Measurements from ENCODE around the gene PNPO.
"Not testable (repeated sequence)": the region's sequence is repeated elsewhere in the genome, so short reads cannot be mapped to it uniquely, and the experiment has no call there.

PNPO gene

DNA sequence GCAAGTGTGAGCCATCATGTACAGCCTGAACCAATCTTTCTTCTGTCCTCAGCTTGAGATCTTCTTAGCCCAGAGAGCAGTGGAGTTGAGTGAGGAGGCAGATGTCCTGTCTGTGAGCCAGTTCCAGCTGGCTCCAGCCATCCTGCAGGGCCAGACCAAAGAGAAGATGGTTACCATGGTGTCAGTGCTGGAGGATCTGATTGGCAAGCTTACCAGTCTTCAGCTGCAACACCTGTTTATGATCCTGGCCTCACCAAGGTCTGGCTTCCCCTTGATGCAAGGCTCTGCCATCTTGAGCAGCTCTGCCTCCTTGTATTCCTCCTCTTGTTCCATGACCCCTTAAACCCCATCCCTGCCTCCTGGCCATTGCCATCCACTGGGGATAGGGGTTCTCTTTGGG is 39.2 kb downstream of the PNPO start:
- no peak for DNase-seq

DNA sequence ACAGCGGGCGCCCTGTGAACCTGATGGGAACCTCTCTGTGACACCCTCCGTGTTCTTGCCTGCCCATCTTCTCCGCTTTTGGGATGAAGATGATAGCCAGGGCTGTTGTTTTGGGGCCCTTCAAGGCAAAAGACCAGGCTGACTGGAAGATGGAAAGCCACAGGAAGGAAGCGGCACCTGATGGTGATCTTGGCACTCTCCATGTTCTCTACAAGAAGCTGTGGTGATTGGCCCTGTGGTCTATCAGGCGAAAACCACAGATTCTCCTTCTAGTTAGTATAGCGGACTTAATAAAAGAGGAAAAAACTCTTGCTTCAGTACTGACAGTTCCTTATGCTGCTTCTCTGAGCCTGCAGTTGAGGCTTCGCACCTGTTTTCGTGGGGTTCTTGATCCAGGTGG is 40.1 kb downstream of the PNPO start:
- no peak for DNase-seq

DNA sequence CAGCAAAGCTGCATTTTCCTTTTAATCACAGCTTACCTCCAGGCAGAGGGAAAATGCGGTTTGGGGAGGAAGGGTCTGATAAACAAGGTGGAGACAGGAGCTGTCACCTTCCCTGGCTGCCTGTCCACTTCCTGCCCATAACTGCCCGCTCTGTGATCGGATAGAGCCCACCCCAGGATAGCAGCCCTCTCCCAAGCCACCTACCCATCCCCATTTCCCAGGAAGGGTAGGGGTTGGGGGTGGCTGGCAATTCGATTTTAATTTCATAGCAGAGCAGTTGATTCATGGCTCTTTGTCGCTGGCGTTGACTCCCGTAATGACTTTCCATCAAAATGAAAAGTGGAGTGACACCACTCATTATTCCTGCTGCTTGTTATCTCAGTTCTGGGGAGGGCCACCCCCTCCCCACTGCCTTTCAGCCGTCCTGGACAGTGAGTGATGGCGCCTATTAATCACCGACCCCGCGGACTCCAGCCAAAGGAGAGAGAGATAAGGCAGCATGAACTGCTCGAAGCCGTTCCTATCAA is 40.8 kb downstream of the PNPO start:
- no peak for DNase-seq

DNA sequence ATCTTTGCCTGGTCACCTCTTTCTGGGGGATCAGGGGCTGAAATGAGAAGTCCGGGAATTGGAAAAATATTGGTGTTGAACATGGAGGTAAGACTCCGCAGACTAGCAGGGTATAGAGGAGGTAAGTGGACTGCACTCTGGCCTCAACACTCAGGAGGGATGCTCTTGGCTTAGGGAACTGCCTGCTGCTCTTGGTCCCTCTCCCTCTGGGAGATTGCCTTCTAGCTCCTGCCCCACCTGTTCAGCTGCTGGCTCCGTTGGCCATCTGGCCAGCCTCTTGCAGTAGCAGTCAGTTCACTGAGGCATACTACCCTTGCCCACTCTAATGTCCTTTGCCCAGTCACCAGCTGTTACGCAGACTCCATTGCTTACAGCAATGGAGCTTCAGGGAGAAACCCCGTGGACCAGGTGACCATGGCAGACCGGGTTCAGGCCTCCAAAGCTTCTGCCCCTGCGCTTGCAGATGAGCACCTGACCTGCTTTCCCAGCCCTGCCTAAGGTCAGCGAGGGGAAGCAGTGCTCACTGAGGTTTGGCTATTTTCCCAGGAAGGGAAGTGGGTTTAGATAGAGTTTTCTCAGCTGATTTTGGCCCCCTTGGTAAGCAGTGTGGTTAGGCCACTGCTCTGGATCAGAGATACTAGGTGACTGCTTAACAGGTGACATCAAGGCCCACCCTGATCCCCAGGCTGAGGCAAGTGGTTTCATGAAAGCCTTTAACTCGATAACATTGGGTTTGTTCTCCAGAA is 41.4 kb downstream of the PNPO start:
- DNase-seq: no peak

DNA sequence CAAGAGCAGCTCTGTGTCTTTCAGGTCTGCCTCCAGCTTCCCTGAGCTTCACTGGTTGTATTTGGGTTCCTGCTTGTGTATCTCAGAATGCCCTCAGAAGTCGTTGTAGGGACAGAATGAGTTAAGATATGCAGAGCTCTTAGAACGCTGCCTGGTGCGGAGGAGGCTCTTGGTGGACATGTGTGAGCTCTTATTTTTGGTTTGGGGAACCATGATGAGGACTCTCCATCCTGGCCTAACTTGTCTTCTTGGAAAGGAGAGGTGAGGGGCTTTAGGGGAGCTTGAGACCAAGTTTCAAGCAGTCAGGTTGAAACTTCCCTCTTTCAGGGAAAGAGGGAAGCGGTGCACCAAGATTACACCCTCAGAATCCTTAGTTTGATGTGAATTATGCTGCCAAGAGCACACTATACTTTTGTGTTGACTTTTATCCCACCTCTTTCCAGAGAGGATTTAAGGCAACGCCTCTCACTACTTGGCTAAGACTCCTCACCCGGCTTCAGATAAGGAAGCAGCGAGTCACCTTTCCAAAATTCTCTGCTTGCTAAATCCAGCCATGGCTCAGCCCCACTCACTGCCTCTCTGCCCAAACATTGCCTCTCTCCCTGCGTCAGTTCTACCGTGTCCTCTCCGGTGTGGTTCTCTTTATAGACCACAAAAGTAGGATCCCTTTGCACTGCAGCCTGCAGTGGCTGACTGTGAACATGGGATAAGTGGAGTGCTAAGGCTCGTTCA is 42.3 kb downstream of the PNPO start:
- no peak for DNase-seq

DNA sequence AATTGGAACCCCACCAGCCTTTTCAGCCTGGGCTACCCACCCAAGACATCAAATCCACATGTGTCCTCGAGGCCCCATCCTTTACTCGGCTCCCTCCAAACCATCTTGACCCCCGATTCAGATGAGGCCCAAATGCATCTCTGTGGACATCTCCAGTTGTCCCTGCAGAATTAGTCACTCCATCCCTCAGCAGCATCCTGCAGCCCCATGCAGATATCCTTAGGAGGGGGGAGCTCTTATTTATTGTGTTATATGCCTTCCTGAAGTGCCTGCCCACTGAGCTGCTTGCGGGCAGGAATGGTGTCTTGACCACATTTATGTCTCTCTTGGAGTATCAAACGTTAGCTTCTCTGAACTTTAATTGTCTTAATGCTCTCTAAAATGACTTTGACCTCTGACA is 45.1 kb downstream of the PNPO start:
- DNase-seq: no peak

DNA sequence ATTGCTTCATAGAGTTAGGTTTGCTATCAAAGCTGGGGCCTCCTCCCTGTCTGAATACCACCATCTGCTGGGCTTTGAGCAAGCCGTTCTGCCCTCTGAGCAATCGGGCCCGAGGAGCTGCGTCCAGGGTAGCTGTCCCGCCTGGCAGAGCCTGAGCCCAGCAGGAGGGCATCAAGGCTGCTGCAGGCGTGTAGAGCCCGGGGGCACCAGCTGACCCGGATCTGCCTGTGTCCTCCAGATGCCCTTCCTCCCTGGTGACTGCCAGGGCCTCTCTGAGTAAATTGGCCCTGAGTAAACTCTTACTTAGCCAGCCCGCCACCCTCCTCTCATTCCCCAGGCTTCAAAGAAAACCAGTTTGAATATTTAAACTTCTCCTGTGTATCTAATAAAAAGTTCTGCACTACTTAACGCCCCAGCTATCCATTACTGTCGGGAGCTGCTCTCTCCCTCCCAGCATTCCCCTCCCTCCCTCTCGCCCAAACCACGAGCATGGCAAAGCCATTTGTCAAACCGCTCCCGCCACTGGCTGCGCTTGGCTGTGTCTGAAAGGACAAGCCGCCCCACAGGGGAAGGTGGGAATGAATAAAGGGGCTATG is 46.0 kb downstream of the PNPO start:
- DNase-seq: no peak

DNA sequence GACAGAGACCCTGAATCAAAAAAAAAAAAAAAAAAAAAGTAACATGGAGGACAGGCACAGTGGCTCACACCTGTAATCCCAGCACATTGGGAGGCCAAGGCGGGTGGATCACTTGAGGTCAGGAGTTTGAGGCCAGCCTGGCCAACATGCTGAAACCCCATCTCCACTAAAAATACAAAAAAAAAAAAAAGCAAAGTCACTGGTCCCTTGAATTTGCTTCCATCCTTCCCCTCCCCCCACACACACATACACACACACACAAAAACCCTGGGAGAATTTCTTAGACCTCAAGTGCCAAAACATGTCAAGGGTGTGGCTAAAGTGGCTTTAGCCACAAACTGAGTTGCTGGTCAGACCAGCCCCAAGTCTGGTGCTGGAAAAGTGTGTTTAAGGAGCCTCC is 47.1 kb downstream of the PNPO start:
- not testable (repeated sequence) for DNase-seq

DNA sequence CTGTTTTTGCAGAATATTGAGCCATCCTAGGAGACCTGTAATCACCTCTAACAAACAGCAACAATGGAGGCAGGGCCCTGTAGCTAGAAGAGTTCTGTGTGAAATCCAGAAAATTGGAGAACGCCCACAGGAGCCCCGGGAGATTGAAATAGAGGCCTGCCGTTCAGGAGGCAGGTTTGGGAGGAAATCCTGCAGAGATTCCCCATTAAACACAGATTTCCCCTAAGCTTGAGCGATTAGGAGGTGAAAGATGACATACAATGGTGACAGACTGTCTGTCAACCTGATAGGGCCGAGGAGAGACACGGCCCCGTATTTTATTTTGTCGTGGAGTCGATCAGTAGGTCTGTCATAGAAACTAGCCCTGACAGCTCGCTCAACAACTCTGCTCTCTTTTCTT is 47.8 kb downstream of the PNPO start:
- DNase-seq: no peak

DNA sequence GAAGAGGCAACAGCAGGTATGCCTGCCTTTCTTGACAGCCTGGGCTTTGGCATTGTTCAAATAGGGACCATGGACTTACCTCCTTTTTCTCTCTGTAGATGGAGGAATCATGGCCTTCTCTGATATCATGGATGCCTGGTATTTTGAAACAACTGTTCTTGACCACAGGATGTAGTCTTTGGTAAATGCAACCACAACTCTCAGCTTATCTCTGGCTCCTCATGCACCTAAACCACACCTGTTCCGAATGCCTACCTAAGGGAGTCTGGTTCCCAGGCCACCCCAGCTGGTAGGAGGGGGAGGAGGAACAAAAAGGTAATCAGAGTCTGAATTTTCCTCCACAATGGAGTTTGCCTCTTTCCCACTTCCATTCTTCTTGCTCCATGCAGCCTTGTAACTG is 48.3 kb downstream of the PNPO start:
- no peak for DNase-seq

DNA sequence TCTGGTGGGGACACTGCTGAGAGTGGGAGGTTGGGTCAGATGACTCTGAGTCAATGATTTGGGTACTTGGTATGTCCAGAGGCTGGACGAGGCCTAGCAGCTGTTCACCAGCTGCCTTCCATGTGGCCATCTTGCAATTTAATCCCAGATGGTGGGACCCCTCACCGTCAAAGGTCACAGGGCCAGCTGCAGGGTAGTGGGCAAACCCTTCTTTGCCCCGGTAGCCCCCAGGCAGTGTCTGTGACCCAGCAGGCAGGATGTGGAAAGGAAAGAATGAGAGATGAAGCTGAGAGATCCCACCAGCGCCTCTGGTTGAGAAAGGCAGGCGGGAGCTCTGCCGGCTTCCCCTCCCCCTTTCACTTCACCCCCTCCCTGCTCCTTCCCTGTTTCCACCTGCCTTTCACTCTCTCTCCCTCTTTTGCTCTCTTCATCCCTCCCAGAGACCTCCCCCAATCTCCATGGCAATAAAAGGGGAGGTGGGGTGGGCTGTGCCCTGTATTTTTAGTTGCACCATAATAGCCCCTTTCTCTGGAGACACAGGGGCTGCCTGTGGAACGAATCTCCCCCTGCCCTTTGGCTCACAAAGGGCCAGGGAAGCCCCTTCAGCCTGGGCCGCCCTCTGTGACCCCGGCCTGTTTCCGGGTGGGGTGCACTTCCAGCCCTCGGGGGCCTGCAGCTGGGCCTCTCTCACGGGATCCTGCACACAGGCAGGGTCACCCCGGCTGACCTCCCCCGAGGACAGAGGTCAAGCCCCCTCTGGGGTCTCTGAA is 49.8 kb downstream of the PNPO start:
- no peak for DNase-seq

DNA sequence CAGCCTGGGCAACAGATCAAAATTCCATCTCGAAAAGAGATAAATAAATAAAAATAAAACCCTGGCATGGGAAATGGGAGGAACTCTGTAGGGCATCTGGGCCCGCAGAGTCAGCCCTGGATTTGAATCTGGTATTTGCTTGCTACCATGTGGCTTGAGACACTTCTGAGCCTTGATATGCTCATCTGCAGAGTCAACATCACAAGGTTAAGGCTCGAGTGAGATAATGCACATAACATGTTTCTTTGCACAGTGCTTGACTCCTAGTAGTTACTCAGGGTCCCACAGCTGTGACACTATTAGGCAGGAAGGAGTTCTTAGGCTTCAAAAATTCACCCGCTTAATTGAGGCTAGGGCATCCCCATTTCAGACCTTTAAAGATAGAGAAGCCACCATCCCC is 50.8 kb downstream of the PNPO start:
- no peak for DNase-seq

DNA sequence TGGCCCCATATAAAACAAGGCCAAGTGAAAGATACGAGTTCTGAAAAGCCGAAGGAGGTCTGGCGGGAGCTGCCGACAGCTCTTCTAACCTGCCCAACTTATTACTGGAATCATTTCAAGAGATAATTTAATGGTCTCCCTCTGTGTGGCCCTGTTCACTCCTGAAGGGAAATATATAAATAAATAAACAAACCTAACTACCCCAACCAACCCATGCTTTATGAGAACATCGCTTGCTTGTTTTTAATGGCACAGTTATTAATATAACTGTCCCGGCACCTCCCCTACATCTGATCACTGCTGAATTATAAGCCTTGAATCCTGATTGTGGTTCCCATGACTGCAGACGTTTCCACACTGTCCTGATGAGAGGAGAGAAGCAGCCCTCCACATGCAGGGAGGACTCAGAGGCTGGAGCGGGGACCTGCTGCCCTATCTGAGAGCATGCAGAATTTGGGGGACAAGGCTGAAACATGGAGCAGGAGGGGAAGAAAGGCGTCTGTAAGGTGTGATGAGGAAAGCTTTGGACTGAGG is 51.7 kb downstream of the PNPO start:
- DNase-seq: no peak

DNA sequence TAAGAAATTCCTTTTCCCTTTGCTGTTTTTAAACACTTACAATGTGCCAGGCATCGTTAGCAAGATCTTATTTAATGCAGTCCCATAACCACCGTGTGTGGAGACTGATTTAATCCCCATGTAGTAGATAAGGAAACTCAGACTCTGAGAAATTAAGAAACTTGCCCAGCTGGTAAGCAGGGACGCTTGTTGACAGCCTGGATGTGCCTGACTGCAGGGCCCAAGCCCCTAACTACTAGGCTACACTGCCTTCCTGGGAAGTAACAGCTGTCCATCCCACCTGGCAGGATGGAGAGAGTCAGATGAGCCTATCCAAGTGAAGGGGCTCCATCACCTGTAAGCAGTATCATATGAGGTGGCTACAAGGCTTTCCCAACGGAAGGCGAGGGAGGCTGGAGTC is 52.6 kb downstream of the PNPO start:
- DNase-seq: no peak

DNA sequence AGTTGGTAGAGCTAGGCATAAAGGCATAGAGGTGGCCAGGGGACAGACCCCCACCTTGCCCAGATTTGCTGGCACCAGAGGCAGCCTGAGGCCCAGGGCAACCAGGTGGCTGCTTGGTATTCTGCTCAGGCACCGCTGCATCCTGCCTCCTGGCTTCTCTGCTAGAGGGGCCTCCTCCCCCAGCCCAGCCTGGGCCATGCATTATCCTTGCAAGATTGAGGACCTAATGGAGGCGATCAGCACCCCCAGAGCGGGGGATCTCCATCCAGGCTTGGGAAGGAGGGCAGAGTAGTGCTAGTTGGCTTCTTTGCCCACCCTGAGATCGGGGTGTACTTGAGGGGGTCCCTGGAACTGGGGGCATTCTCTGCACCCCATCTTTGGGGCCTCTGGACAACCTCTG is 53.4 kb downstream of the PNPO start:
- no peak for DNase-seq

DNA sequence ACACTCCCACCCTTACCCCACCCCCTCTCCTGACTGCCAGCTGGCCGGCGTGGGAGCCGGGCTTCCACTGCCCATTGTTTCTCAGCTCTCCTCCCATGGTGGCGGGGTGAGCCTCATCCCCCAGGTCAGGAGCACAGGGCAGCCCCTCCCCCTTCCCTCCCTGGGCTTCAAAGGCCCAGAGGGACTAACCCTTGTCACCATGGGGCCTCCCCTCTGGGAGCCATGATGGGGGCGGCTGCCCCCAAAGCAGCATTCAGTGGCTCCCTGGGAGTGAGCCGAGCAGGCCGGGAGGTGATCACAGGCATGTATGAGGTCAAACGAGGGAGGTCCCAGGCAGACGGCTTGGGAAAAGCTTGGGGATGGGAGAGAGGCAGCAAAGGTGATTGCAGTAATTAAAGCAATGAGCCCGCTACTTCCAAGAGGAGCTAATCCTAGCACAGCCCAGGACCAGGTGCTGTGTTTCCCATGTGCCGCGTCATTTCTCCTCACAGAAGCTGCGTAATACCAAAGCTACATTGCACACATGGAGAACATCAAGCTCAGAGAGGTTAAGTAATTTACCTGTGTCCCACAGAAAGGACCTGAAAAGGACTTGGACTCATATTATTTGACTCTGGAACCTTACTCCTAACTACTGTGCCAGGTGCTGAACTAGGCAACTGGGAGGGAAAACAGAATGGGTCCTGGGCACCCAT is 54.0 kb downstream of the PNPO start:
- no peak for DNase-seq

DNA sequence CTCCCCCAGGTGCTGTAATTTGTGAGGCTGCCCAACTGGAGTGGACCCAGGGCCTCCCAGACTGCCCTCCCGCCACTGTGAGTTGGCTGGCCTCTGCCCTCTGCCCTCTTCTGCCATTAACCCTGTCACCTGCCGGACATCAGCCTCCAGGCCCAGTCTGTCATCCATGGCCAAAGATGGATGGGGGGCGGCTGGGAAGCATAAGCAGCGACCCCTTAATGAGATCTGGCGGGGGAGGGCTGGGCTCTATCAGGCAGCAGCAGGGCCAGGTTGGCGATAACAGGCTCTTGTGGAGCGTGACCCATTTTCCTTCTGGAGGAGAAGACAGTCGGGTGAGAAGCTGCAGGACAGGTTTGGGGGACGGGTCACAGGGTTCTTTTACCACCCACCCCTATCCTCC is 54.8 kb downstream of the PNPO start:
- no peak for DNase-seq

DNA sequence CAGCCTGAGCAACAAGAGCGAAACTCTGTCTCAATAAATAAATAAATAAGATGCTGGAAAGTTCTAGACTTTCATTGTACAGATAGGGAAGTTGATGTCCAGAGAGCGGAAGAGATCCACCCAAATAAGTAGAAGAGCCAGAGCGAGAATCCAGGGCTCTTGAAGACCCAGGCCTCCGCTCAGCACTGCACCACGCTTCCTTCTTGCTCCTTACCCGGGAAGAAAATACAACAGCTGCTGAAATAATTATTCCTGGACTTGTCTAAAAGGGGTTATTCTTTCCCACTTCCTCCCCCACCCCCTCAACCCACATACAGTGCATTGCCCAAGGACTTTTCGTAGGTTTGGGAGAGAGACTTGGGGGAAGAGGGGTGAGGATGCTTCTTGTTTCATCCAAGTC is 56.2 kb downstream of the PNPO start:
- no peak for DNase-seq

DNA sequence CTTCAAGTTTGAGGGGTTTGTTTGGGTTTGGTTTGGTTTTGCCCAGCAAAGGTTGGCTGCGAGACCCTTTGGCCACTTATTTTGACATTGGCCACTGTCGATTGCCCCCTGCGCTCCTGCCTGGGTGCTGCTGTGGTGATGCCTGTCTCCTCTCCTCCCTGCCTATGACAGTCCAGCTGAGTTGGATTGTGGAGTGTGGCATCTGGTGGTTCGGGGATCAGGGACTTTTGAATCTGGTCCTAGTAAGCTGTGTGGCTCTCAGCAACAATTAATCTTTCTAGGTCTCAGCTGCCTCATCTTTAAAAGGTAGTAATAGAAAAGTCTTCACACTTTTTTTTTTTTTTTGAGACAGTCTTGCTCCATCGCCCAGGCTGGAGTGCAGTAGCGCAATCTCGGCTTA is 56.7 kb downstream of the PNPO start:
- DNase-seq: no peak
